M059J (cell line): ENCODE measurements around the gene MLX. TPM values are rescaled to one million over a fixed set of nuclear protein-coding genes. Genes with fewer than 3 reads are reported as not detected.
"Not testable (repeated sequence)": the region's sequence is repeated elsewhere in the genome, so short reads cannot be mapped to it uniquely, and the experiment has no call there.

Experiments
- DNase-seq: peaks from one replicate; pipeline ENCODE4 v3.0.0-alpha.2; 2012; ENCODE audit warnings: low read depth
- total RNA-seq: library from RNA; depleted of rRNA; stranded (reverse); fragments of >200 nt; shearing (Covaris generic); gene quantifications from 2 replicates; pipeline ENCODE4 v1.2.3, GENCODE V29; 2014

MLX gene
- total RNA-seq, 1 experiment from 2014 or later, result 39.1 TPM

DNA sequence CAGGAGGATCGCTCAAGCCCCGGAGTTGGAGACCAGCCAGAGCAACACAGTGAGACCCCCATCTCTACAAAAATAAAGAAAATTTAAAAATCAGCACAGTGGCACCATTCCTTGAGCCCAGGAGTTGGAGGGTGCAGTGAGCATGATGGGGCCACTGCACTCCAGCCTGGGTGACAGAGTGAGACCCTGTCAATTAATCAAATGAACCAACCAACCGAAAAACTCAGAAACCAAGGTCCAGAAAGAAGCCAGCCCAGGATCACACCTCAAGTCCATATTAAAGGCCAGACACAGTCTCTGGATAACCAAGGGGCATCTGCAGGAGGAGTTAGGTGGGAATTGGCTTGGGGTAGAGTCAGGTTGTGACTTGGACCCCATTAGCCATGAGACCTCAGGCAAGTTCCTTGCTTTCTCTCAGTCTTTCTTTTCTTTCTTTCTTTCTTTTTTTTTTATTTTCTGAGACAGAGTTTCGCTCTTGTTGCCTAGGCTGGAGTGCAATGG, 11.7 kb upstream of the MLX start:
- no peak for DNase-seq

DNA sequence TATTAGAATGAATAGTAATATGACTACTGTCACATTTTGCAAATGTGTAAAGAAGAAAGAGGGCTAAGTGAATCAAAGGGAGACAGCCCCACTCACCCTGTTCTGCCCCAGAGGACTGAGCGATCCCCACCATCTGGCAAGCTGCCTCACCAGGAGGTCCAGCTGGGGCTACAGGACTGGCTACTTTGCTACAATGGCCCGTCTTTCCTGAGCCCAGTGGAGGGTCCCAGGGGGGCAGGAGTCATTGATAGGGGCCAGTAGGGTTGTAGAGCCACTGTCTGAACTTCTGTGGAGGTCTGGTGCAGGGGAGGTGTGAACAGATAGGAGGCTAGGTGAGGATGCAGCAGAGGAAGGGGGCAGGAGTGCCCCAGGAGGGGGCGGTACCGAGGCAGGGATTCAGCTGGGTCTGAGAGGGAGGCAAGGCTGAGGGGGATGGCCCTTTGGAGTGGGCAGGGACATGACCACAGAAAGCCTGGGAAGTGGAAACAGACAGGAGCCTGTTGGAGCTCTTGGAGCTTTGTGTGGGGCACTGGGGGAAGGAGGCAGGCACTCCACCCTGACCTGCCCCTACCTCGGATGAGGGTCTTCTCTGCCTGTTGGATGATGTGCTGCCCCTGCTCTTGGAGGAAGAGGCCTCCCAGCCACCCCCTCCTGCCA, 10.8 kb upstream of the MLX start:
- DNase-seq, result not testable (repeated sequence)

DNA sequence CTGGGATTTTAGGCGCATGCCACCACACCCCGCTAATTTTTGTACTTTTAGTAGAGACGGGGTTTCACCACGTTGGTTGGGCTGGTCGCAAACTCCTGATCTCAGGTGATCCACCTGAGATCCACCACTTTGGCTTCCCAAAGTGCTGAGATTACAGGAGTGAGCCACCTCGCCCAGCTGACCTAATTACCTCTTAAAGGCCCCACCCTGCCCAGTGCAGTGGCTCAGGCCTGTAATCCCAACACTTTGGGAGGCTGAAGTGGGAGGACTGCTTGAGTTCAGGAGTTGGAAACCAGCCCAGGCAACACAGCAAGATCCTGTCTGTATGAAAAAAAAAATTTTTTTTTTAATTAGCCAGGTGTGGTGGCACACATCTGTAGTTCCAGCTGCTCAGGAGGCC, 7.8 kb upstream of the MLX start:
- DNase-seq, result no peak

DNA sequence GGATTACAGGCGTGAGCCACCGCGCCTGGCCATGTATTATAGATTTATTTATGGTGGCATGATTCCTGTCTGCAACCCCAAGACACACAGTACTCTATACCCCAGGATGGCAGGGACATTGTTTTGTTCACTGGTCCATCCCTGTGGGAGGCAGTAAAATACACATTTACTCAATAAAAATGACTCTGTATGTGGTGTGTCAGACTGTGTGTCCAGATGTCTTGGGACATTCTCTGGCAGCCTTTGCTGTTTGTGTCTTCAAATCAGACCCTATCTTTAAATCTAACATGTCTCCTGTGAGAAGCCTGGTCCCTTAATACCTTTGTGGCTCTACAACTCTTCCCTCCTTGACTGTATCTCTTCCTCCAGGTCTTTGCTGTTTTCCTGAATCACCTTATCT, 6.7 kb upstream of the MLX start:
- no peak for DNase-seq

DNA sequence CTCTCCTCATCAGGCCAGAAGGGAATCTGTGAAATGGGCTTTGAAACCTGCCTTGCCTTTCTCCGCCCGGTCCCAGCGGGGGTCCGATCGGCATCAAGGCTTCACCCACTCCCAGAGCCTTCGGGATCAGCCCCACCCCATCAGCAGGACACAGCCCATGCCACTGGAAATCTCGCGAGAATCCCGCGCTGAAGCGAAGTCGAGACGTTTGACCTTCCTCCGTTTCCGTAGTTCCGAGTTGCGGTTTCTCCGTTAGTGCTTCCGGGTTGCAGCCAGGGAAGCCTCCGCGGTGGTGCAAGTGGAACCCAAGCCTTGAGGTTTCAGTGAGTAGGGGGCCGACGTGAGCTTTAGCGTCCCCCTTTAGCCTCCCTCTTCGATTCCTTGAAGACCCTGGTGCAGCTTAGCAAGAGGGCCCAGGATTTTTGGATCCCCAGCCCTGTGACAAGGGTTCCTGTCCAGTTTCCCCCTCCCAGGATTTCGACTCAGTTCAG, 5.0 kb upstream of the MLX start, which contains the start of gene COASY:
Gene COASY, plus strand, starts transcription at position 252 of the 491 bp plus-strand sequence. CDS start 475 bp downstream, outside the sequence.
- DNase-seq, result peak; percentile 96

DNA sequence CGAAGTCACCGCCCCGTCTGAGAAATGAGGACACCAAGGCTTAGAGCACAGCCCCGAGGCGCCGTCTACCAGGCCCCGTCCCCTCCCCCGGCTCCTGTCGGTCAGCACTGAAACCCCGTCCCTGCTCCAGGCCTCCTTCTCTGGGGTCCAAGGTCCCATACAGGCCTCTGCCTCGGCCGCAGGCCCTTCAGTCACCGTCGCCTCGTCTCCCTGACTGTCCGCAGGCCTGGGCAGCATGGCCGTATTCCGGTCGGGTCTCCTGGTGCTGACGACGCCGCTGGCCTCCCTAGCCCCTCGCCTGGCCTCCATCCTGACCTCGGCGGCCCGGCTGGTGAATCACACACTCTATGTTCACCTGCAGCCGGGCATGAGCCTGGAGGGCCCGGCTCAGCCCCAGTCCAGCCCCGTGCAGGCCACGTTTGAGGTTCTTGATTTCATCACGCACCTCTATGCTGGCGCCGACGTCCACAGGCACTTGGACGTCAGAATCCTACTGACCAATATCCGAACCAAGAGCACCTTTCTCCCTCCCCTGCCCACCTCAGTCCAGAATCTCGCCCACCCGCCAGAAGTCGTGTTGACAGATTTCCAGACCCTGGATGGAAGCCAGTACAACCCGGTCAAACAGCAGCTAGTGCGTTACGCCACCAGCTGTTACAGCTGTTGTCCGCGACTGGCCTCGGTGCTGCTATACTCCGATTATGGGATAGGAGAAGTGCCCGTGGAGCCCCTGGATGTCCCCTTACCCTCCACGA, 4.3 kb upstream of the MLX start:
- DNase-seq, result peak; percentile 50

DNA sequence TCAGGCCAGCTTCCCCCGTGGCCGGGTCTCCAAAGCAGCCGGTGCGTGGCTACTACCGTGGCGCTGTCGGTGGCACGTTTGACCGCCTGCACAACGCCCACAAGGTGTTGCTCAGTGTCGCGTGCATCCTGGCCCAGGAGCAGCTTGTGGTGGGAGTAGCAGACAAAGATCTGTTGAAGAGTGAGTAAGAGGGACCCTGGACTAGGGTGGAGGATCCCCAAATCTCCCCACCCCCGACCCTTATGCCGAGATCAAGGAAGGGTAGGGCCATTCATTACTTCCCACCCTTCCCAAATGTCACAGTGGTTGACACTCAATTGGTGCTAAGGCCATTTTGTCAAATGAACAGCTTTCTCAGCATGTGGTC, 3.8 kb upstream of the MLX start:
- no peak for DNase-seq

DNA sequence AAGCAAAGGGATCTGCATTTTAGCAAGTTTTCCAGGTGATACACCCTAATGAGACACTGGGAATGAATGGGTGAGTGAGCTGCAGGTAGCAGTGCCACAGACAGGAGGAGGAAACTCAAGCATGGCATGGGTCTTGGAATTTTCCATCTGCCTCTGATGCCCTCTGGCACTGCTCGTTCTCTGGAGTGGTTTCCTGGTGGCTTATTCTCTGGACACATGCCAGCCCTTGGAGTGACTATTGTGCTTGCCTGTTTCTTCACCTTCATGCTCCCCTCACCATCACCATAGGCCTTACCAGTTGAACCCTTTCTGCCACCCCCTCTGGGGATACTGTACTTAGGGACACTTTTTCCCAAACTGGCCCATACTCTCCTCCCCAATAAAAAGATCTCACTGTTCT, 3.4 kb upstream of the MLX start:
- peak; percentile 88 for DNase-seq

DNA sequence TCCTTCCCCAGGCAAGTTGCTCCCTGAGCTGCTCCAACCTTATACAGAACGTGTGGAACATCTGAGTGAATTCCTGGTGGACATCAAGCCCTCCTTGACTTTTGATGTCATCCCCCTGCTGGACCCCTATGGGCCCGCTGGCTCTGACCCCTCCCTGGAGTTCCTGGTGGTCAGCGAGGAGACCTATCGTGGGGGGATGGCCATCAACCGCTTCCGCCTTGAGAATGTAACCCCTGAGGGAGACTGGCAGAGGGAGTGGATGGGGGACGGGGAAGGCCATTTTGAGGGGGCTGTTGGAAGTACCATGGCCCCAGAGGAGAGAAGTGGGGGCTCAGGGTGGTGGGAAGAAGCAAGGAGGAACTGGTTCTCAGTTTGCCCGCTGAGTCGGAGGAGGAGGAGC, 3.0 kb upstream of the MLX start:
- DNase-seq, result no peak

DNA sequence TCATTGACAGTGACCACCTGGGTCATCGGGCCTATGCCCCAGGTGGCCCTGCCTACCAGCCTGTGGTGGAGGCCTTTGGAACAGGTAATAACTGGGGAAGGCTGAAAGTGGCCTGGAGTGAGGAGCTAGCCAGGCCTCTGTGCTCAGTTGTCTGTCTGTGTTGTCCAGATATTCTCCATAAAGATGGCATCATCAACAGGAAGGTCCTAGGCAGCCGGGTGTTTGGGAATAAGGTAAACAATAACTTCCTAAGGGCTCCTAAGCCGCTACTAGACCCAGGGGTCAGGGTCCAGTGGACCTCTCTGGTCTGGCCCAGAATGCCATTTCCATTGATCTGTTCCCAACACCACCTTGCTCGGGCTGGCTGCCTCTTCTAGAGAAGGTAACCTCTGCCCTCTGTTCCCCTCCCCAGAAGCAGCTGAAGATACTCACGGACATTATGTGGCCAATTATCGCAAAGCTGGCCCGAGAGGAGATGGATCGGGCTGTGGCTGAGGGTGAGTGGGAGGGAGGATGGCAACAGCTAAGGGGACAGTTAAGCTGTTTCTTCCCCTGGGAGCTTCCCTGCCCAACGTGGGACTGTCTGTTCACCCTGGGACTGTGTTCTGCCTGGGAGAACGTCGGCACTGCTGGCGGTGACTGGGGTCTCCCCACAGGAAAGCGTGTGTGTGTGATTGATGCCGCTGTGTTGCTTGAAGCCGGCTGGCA, 1.9 kb upstream of the MLX start:
- DNase-seq, result no peak

DNA sequence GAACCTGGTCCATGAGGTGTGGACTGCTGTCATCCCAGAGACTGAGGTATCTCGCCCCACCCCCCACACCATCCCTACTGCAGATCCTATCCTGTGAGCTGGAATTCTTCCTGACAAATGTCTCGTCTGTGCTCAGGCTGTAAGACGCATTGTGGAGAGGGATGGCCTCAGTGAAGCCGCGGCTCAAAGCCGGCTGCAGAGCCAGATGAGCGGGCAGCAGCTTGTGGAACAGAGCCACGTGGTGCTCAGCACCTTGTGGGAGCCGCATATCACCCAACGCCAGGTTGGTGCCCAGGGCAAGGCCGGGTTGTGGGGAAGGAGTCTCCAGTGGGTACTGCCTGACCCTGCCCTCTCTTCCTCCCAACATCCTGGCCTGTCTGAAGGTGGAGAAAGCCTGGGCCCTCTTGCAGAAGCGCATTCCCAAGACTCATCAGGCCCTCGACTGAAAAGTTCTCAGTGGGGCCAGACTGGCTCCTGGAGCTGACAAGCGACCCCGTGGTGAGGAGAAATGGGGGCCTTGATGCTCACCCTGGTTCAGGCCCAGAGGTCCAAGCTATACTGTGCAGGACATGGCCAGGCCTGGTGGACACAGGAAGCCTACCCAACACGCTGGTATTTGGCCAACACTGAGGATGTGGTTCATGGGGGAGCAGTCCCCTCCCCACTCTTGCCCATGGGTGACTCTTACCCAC, 1.2 kb upstream of the MLX start:
- DNase-seq, result no peak

DNA sequence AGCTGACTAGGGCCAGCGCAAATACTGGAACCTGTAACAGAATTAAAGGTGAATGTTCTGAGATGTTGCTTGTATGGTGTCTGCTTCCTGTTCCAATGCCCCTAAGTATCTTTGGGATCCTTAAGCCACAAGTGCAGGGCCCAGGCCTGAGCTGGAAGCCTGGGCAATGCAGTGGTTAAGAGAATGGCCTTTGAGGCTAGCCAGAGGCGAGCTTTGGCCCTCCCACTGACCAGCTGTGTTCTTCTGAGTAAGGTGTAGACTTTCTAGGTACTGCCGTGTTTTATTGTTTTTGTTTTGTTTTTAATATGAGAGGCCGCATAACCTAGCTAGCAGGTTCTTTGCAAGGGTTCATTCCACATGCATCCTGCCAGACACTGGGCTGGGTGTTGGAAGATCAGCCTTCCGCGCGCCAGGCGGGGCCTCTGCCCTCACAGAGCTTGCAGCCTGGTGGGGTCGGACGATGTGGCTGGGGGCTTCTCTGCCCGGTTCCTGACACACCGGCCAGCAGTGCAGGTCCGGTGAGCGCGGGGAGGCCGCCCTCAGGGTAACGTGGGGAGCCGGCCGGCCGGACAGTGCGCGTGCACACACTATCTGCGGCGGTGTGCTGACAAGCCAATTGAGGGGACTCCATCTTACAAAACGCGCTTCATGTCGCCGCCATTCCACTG, 551 bp upstream of the MLX start:
- no peak for DNase-seq

DNA sequence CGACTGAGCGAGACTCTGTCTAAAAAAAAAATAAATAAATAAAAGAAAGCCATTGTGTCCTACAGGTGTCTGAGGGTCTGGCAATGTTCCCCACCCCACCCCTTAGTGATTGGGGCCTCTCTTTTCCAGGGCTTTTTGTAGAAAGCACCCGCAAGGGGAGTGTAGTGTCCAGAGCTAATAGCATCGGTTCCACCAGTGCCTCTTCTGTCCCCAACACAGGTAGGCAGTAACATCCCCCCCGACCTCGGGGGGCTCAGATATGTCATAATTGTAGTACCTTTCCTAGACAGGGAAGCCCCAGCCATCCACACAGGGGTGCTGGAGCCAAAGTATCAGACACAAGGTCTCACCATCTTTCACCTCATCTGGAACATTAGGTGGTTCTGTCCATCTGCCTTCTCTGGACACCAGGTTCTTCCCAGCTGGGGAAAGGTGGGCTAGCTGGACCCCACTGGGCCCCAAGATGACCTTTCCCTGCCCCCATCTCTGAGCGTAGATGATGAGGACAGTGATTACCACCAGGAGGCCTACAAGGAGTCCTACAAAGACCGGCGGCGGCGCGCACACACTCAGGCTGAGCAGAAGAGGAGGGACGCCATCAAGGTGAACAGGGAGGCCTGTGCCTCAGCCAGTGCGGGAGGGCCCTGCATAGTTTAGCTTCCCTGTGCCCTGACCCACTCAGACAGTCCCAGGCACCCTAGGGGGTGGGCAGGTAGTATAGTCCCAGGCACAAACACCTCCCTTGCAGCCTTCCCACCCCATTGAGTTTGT, 1.6 kb downstream of the MLX start:
- no peak for DNase-seq

DNA sequence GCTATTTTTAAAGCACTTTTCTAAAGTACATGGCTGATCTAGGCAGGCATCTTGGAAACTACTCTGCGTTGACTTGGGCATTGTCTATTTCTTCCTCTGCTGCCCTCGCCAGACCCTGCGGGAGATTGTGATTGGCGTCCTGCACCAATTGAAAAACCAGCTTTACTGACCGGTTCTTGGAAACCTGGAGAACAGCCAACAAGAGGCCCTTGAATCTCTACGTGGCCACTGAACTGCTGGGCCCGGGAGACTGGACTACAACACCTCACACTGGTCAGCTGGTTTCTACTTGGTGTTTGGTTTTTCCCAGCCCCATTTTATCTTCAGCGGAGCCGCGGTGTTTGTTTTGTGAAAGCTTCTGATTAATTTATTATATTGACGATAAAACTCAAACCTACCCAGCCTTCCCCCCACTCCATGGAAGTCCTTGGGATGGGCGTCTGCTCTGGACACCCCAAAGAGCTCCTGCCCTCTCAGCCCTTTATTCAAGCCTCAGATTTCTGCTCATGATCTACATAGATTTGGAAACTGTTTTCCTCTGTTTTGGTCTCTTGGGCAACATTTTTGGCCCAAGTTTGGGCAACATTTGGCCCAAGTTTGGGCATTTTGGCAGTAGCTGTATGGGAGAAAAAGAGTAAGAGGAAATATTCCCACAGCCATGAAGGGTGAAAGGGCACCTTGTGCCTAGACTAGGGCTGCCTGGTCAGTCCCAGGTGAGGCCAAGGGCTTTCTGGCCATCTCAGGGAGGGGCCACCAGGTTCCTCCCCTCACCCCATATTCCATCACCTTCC, 4.7 kb downstream of the MLX start:
- DNase-seq, result no peak

DNA sequence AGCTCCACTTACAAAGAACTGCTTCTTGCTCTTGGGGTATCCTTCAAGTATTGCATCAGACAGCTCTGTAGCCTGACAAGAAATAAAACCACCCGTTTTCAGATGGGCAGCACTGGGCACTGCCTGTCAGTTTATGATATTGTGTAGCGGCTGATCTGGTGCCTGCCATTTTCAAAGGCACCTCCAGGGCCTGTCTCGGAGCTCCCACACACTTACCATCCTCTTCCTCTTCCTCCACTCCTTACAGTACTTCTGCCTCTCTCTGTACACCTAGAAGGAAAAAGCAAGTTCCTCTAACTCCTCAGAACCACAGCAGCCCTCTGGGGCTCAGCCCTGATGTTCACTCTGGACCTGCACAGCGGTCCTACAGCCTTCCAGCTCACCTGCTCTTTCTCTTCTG, 6.2 kb downstream of the MLX start:
- DNase-seq, result no peak

DNA sequence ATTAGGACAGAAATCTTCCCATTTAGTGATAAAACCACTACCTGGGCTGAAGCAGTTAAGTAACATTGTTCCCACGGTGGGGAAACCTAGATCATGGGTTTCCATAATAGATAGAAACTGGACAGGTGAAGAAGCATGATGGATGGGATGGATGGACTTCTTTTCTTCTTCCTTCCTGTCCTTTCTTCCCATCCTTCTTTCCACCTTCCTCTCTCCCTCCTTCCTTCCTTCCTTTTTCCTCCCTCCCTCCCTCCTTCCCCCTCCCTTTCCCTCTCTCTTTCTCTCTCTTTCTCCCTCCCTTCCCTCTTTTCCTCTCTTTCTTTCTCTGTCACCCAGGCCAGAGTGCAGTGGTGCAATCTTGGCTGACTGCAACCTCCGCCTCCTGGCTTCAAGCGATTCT, 7.6 kb downstream of the MLX start:
- DNase-seq, result no peak

DNA sequence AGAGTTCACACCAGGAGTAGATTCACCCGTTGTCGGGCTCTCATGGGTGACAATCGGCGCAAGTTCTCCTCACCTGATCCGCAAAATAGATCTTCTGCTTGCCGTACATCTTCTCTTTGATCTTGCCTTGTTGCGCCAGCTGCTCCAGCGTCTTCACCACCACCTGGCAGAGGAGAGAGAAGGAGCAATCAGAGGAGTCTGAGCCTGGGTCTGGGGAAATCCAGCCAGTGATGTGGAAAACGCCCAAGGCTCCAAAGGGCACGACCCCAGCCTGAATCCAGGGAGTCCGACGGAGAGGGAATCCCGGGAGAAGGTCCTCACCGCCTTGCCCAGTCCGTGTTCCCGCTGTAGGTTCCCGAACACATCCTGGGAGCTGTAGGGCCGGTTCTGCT, 10.2 kb downstream of the MLX start:
- DNase-seq, result no peak

DNA sequence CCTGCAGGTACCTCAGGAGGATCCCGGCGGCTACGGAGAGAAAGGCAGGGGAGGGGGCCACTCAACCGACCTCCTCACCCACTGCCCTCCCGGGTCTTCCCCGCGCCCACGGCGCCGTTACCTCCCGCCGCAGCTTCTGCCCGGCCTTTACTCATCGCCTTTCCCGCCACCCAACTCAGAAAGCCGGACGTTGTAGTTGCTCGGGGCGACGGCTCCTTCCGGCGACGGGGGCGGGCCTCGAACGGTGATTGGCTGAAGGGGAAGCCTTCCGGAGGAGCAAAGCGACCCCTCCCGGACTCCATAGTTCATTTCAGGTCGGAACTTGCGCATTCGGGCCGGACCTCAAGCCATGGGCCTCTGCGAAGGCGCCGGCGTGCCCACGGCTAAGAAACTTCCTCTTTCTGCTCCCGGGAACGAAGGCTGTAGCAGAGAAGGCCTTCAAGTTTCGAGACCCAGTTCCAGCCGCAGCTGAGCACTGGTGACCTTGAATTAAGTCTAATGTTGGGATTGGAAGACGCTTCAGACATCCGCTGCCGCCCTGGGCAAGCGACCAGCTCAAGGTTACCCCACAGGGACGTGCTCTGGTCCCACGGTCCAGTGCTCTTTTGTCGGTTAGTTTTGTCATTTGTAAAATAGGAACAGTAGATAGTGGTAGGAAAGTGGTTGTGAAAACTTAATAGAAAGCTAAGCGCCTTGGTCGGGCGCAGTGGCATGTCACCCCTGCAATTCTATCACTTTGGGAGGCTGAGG, 10.8 kb downstream of the MLX start, which contains the start of gene PSMC3IP:
Gene PSMC3IP, minus strand, starts transcription at position 198 of the 750 bp plus-strand sequence. Its CDS starts 43 bp downstream, at position 155.
- peak; percentile 93 for DNase-seq
